Measurements from ENCODE around the gene TNFAIP8L1. TPM values are rescaled to one million over a fixed set of nuclear protein-coding genes. Genes with fewer than 3 reads are reported as not detected.

Gene TNFAIP8L1
- total and polyA plus RNA-seq, 4 donors: 12.1 to 22.0 (median 15.7) TPM

GRCh38 chr19:4673726-4674125 is 34.4 kb downstream of the TNFAIP8L1 start:
- no peaks in the 10 kb centered on the region for H3K9me3 ChIP-seq (ENCODE audit: control insufficient read depth in 4 of 4, insufficient read depth in 3 of 4, low read length in 3 of 4)
- H3K27me3 ChIP-seq (ENCODE audit: control insufficient read depth in 3 of 3, insufficient read depth in 3 of 3, low read length in 2 of 3): no peaks in the 10 kb centered on the region
- H3K4me3 ChIP-seq: no peak overlapping the region
- peaks cover 0 to 25% (median 0%) of the 10 kb centered on the region in 4 donors for H3K36me3 ChIP-seq (ENCODE audit: control insufficient read depth in 4 of 4, insufficient read depth in 4 of 4, low read length in 4 of 4)
- no peak for DNase-seq
- ATAC-seq (ENCODE audit: insufficient read depth, low FRiP score): no peak
- H3K4me1 ChIP-seq (ENCODE audit: control insufficient read depth in 5 of 5, insufficient read depth in 5 of 5, low read length in 5 of 5): peaks cover 2 to 5% (median 4%) of the 10 kb centered on the region in 5 donors
- H3K9ac ChIP-seq (ENCODE audit: insufficient read depth in 1 of 2, low read length in 2 of 2): no peak overlapping the region
- H3K27ac ChIP-seq (ENCODE audit: low read depth in 1 of 2, low read length in 1 of 2): no peak overlapping the region
- 95 to 98% methylated on average over 4 of the region's 4 CpGs for WGBS, 2 donors
- no peak for TF ChIP-seq CTCF (IDR thresholded peaks at IDR 0.05; ENCODE audit: control extremely low read depth, extremely low read depth)

GRCh38 chr19:4675346-4675745 is 36.0 kb downstream of the TNFAIP8L1 start:
- Histone ChIP-seq H3K9me3 (ENCODE audit: control insufficient read depth in 4 of 4, insufficient read depth in 3 of 4, low read length in 3 of 4) (no peaks in the 10 kb centered on the region), H3K9ac (ENCODE audit: insufficient read depth in 1 of 2, low read length in 2 of 2) (no peak overlapping the region), H3K4me1 (ENCODE audit: control insufficient read depth in 5 of 5, insufficient read depth in 5 of 5, low read length in 5 of 5) (no peaks in the 10 kb centered on the region), H3K27me3 (ENCODE audit: control insufficient read depth in 3 of 3, insufficient read depth in 3 of 3, low read length in 2 of 3) (no peaks in the 10 kb centered on the region), H3K4me3 (no peak overlapping the region), H3K27ac (ENCODE audit: low read depth in 1 of 2, low read length in 1 of 2) (no peak overlapping the region), H3K36me3 (ENCODE audit: control insufficient read depth in 4 of 4, insufficient read depth in 4 of 4, low read length in 4 of 4) (peaks cover 0 to 34% (median under 1%) of the 10 kb centered on the region in 4 donors)
- TF ChIP-seq CTCF (IDR thresholded peaks at IDR 0.05; ENCODE audit: control extremely low read depth, extremely low read depth): no peak
- ATAC-seq (ENCODE audit: insufficient read depth, low FRiP score) (no peak), DNase-seq (no peak)
- 95 to 96% methylated on average over 15 to 16 of the region's 16 CpGs for WGBS, 2 donors

GRCh38 chr19:4676955-4677731 is 37.8 kb downstream of the TNFAIP8L1 start:
- no peak overlapping the region for H3K27ac ChIP-seq (ENCODE audit: low read depth in 1 of 2, low read length in 1 of 2)
- DNase-seq: no peak
- ATAC-seq (ENCODE audit: insufficient read depth, low FRiP score): peak; percentile 25
- TF ChIP-seq CTCF (IDR thresholded peaks at IDR 0.05; ENCODE audit: control extremely low read depth, extremely low read depth): no peak
- no peaks in the 10 kb centered on the region for H3K9me3 ChIP-seq (ENCODE audit: control insufficient read depth in 4 of 4, insufficient read depth in 3 of 4, low read length in 3 of 4)
- H3K9ac ChIP-seq (ENCODE audit: insufficient read depth in 1 of 2, low read length in 2 of 2): no peak overlapping the region
- H3K4me1 ChIP-seq (ENCODE audit: control insufficient read depth in 5 of 5, insufficient read depth in 5 of 5, low read length in 5 of 5): no peaks in the 10 kb centered on the region
- WGBS, 2 donors: 71 to 72% methylated on average over 17 of the region's 17 CpGs
- no peaks in the 10 kb centered on the region for H3K27me3 ChIP-seq (ENCODE audit: control insufficient read depth in 3 of 3, insufficient read depth in 3 of 3, low read length in 2 of 3)
- no peak overlapping the region for H3K4me3 ChIP-seq
- H3K36me3 ChIP-seq (ENCODE audit: control insufficient read depth in 4 of 4, insufficient read depth in 4 of 4, low read length in 4 of 4): peaks cover 0 to 42% (median 3%) of the 10 kb centered on the region in 4 donors
